ENCODE measurements around the gene RXRG. TPM values are rescaled to one million over a fixed set of nuclear protein-coding genes. Genes with fewer than 3 reads are reported as not detected.

RXRG gene
- total and polyA plus RNA-seq, 8 donors: 0.32 to 10.4 (median 1.3) TPM

DNA sequence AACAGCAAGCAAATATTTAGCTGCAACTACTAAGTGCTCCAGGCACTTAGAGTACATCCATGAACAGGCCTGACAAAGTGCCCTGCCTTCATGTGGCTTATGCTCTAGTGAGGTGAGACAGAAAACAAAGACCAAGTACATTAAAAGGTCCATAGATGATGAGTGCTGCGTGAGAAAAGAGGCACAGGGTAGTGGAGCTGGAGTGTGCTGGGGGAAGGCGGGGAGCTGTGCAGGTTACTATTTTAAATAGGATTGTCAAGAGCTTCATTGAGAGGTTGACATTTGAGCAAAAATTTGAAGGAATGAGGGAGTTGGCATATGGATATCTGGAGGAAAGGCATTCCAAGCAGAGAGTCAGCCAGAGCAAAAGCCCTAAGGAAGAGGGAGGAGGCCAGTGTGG, 29.3 kb upstream of the RXRG start:
- no peaks in the 10 kb centered on the region for H3K4me1 ChIP-seq

DNA sequence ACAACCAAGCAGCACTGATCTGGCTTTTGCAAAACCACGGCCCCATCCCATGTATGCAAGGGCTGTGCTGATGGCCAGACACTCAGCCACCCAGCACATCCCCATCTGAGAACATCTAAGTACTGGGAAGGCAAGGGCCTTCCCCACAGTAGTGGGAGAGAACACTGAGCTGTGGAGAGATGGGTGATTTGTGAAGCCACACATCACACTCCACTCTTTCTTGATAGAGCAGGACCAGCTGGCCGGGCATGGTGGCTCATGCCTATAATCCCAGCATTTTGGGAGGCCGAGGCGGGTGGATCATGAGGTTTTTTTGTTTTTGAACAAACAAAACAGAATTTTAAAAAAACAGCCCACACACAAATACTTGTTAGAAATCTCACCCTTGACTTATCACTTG, 28.2 kb upstream of the RXRG start:
- intact Hi-C loops (cut with DNase I): no loop called here
- no peaks in the 10 kb centered on the region for H3K27me3 ChIP-seq
- TF ChIP-seq, protein P1, sequence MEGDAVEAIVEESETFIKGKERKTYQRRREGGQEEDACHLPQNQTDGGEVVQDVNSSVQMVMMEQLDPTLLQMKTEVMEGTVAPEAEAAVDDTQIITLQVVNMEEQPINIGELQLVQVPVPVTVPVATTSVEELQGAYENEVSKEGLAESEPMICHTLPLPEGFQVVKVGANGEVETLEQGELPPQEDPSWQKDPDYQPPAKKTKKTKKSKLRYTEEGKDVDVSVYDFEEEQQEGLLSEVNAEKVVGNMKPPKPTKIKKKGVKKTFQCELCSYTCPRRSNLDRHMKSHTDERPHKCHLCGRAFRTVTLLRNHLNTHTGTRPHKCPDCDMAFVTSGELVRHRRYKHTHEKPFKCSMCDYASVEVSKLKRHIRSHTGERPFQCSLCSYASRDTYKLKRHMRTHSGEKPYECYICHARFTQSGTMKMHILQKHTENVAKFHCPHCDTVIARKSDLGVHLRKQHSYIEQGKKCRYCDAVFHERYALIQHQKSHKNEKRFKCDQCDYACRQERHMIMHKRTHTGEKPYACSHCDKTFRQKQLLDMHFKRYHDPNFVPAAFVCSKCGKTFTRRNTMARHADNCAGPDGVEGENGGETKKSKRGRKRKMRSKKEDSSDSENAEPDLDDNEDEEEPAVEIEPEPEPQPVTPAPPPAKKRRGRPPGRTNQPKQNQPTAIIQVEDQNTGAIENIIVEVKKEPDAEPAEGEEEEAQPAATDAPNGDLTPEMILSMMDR (IDR thresholded peaks at IDR 0.05): no peak
- no peak overlapping the region for H3K4me3 ChIP-seq
- WGBS, 2 donors: 61 to 81% methylated on average over 4 of the region's 4 CpGs
- H3K27ac ChIP-seq: no peak overlapping the region
- H3K36me3 ChIP-seq: no peaks in the 10 kb centered on the region
- DNase-seq (no peak), ATAC-seq (no peak), FAIRE-seq (no peak)
- no peaks in the 10 kb centered on the region for H3K4me1 ChIP-seq
- H3K9me3 ChIP-seq: no peaks in the 10 kb centered on the region

More for the DNA sequence above, 29.3 kb upstream of the RXRG start:
- TF ChIP-seq, protein P1 (IDR thresholded peaks at IDR 0.05): no peak
- intact Hi-C loops (cut with DNase I): no loop called here
- H3K27ac ChIP-seq: no peak overlapping the region
- H3K9me3 ChIP-seq: no peaks in the 10 kb centered on the region
- ATAC-seq: no peak
- no peak overlapping the region for H3K4me3 ChIP-seq
- WGBS, 2 donors: 82 to 92% methylated on average over 2 of the region's 2 CpGs
- no peaks in the 10 kb centered on the region for H3K27me3 ChIP-seq
- DNase-seq: no peak
- FAIRE-seq: no peak
- no peaks in the 10 kb centered on the region for H3K36me3 ChIP-seq

DNA sequence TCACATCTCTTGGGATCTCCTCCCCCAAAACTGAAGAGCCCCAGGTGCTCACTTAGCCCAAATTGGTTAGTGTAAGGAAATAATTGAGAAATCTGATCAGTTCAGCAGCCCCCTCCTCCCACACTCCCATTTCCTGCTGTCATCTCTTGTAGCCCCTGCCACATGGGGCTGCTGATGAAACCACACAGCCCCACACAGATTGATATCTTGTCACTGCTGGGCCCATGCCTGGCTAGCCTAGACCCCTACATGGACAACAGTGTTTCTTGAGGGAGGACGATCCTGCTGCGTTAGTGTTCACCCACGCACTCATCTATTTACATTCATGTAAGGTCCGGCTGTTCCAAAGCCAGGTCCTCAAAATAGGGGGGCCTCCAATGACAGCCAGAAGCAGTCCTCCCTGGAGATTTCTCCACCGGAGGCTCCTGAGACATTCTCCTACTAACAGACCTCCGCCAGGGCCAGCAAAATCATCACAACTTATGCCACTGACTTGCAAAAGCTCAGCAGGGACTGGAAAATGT, 23.9 kb upstream of the RXRG start:
- Histone ChIP-seq H3K27ac (no peak overlapping the region), H3K4me1 (no peaks in the 10 kb centered on the region), H3K4me3 (no peak overlapping the region), H3K27me3 (no peaks in the 10 kb centered on the region), H3K9me3 (no peaks in the 10 kb centered on the region), H3K36me3 (no peaks in the 10 kb centered on the region)
- intact Hi-C loops (cut with DNase I): no loop called here
- ATAC-seq (no peak), FAIRE-seq (no peak), DNase-seq (no peak)
- WGBS, 2 donors: 79 to 85% methylated on average over 6 of the region's 6 CpGs
- TF ChIP-seq, protein P1 (IDR thresholded peaks at IDR 0.05): no peak

DNA sequence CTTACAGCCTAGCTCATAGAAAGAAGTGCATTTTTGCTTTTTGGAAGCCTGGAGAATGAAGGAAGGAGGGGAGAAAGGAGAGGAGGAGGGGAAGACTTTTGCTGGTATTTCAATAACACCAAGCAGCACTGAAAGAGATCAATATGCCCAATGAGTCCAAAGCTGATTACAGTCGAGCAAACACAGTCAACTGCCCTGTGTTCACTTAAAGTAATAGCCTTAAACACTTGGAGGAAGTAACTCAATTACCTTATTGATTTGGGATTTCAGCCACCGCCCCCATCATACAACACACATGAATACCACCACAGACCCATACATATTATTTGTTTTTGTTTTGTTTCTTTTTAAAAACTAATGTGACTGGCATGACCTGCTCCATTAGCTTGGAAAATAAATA, 23.3 kb upstream of the RXRG start:
- Histone ChIP-seq H3K4me1 (no peaks in the 10 kb centered on the region), H3K27ac (no peak overlapping the region), H3K27me3 (no peaks in the 10 kb centered on the region), H3K4me3 (no peak overlapping the region), H3K9me3 (no peaks in the 10 kb centered on the region), H3K36me3 (no peaks in the 10 kb centered on the region)
- FAIRE-seq: no peak
- no peak for DNase-seq
- intact Hi-C loops (cut with DNase I): no loop called here
- TF ChIP-seq, protein P1 (IDR thresholded peaks at IDR 0.05): no peak
- 20 to 22% methylated on average over 2 of the region's 2 CpGs for WGBS, 2 donors
- ATAC-seq: no peak

- H3K36me3 ChIP-seq: no peaks in the 10 kb centered on the region
- FAIRE-seq (no peak), DNase-seq (no peak), ATAC-seq (no peak)
- 74 to 79% methylated on average over 7 of the region's 7 CpGs for WGBS, 2 donors
- H3K27ac ChIP-seq: no peak overlapping the region
- H3K4me3 ChIP-seq: no peak overlapping the region
- H3K27me3 ChIP-seq: no peaks in the 10 kb centered on the region
- TF ChIP-seq, protein P1 (IDR thresholded peaks at IDR 0.05): no peak
- intact Hi-C loops (cut with DNase I): no loop called here
- H3K9me3 ChIP-seq: no peaks in the 10 kb centered on the region
- no peaks in the 10 kb centered on the region for H3K4me1 ChIP-seq
These were observed 22.8 kb upstream of the RXRG start for GRCh38 chr1:165467706-165468105.

All from pancreas (tissue), 10 donors.